Measurements from ENCODE around the gene KCTD11.

The KCTD11 gene

GRCh38 chr17:7389924-7390910, 38.3 kb downstream of the KCTD11 start:
- DNase-seq: no peak
- in situ Hi-C loops (cut with MboI; ENCODE audit: low pct_unique_long_range_greater_than_20kb, low sequenced_read_pairs): no loop called here

GRCh38 chr17:7391307-7391706, 39.3 kb downstream of the KCTD11 start:
- in situ Hi-C loops (cut with MboI; ENCODE audit: low pct_unique_long_range_greater_than_20kb, low sequenced_read_pairs): no loop called here
- no peak for DNase-seq

GRCh38 chr17:7392696-7393612, 41.0 kb downstream of the KCTD11 start:
- no peak for DNase-seq
- in situ Hi-C loops (cut with MboI; ENCODE audit: low pct_unique_long_range_greater_than_20kb, low sequenced_read_pairs): no loop called here

GRCh38 chr17:7393613-7394451, 41.9 kb downstream of the KCTD11 start:
- in situ Hi-C loops (cut with MboI; ENCODE audit: low pct_unique_long_range_greater_than_20kb, low sequenced_read_pairs): no loop called here
- DNase-seq: peak; percentile 52

- in situ Hi-C loops (cut with MboI; ENCODE audit: low pct_unique_long_range_greater_than_20kb, low sequenced_read_pairs): no loop called here
These were observed 42.7 kb downstream of the KCTD11 start, which contains the start of gene PLSCR3 for GRCh38 chr17:7394452-7395191. TSS of gene PLSCR3 (minus strand) at chr17:7394525. CDS start at chr17:7394110, 415 bp downstream.

GRCh38 chr17:7396147-7396546, 44.2 kb downstream of the KCTD11 start:
- DNase-seq: no peak
- in situ Hi-C loops (cut with MboI; ENCODE audit: low pct_unique_long_range_greater_than_20kb, low sequenced_read_pairs): no loop called here

More at GRCh38 chr17:7394452-7395191, 42.7 kb downstream of the KCTD11 start, which contains the start of gene PLSCR3:
- peak; percentile 79 for DNase-seq

- in situ Hi-C loops (cut with MboI; ENCODE audit: low pct_unique_long_range_greater_than_20kb, low sequenced_read_pairs): no loop called here
- DNase-seq: no peak
These were observed 46.6 kb downstream of the KCTD11 start for GRCh38 chr17:7398612-7399011.

GRCh38 chr17:7403043-7403726, 51.2 kb downstream of the KCTD11 start:
- no peak for DNase-seq

GRCh38 chr17:7403727-7403976, 51.7 kb downstream of the KCTD11 start:
- in situ Hi-C loops (cut with MboI; ENCODE audit: low pct_unique_long_range_greater_than_20kb, low sequenced_read_pairs): no loop called here
- no peak for DNase-seq

More at GRCh38 chr17:7403043-7403726, 51.2 kb downstream of the KCTD11 start:
- in situ Hi-C loops (cut with MboI; ENCODE audit: low pct_unique_long_range_greater_than_20kb, low sequenced_read_pairs): no loop called here

- DNase-seq: peak; percentile 99
- in situ Hi-C loops (cut with MboI; ENCODE audit: low pct_unique_long_range_greater_than_20kb, low sequenced_read_pairs): no loop called here
These were observed 52.2 kb downstream of the KCTD11 start, which contains the start of gene TMEM256 for GRCh38 chr17:7403977-7404736. TSS of gene TMEM256 (minus strand) at chr17:7404097. CDS start at chr17:7404084, 13 bp downstream.

Data from KBM-7 (cell line).